WTC11 (cell line): Measurements from ENCODE around the gene HS1BP3. TPM values are rescaled to one million over a fixed set of nuclear protein-coding genes. Genes with fewer than 3 reads are reported as not detected.

Experiments used
- ATAC-seq: fragments of 200-7000 bp; cut with Tn5 transposase; 2 replicates; pipeline ENCODE4 v1.10.0; 2021; ENCODE audit warnings: mild to moderate bottlenecking, moderate library complexity
- CTCF ChIA-PET: fragments of 300-600 bp; sonication (Branson Sonifier 250); formaldehyde crosslinking; loops from one replicate; lab custom pipeline; 2021; ENCODE audit warnings: antibody characterized with exemption; lab: Charles Lee
- POLR2A ChIA-PET: fragments of 350-600 bp; sonication (Branson Sonifier 250); formaldehyde crosslinking; loops from one replicate; lab custom pipeline; 2021; ENCODE audit warnings: antibody characterized with exemption; lab: Charles Lee
- DNase-seq: peaks from one replicate; pipeline ENCODE4 v3.0.0; 2021; ENCODE audit warnings: low spot score
- H3K27ac Mint-ChIP-seq: 2 replicates; pipeline ENCODE4 v1.8.0; 2021; ENCODE audit warnings: mixed read lengths
- H3K27me3 Mint-ChIP-seq: 2 replicates; pipeline ENCODE4 v1.8.0; 2021; ENCODE audit warnings: low read depth, mild to moderate bottlenecking, moderate library complexity, mixed read lengths
- H3K36me3 Mint-ChIP-seq: 2 replicates; pipeline ENCODE4 v1.8.0; 2021; ENCODE audit warnings: mixed read lengths
- H3K4me1 Mint-ChIP-seq: 2 replicates; pipeline ENCODE4 v1.8.0; 2022; ENCODE audit warnings: mixed read lengths
- H3K4me3 Mint-ChIP-seq: 2 replicates; pipeline ENCODE4 v1.8.0; 2021; ENCODE audit warnings: mild to moderate bottlenecking, moderate library complexity, mixed read lengths
- H3K9me3 Mint-ChIP-seq: 2 replicates; pipeline ENCODE4 v1.8.0; 2021; ENCODE audit warnings: mixed read lengths
- ATF1 ChIP-seq: sonication (generic); formaldehyde crosslinking; IDR thresholded peaks from 2 replicates; pipeline ENCODE4 v1.8.1; 2023; ENCODE audit warnings: mild to moderate bottlenecking, moderate library complexity, missing genetic modification reagents
- ATF3 ChIP-seq: sonication (generic); formaldehyde crosslinking; conservative IDR thresholded peaks from 2 replicates; pipeline ENCODE4 v1.8.1; 2022; ENCODE audit warnings: mild to moderate bottlenecking, missing genetic modification reagents
- CREM ChIP-seq: sonication (generic); formaldehyde crosslinking; IDR thresholded peaks from 2 replicates; pipeline ENCODE4 v1.8.1; 2022; ENCODE audit warnings: mild to moderate bottlenecking, missing genetic modification reagents, moderate library complexity
- E2F4 ChIP-seq: sonication (generic); formaldehyde crosslinking; IDR thresholded peaks from 2 replicates; pipeline ENCODE4 v1.8.1; 2022; ENCODE audit warnings: low read depth, mild to moderate bottlenecking, moderate library complexity, missing genetic modification reagents, borderline replicate concordance
- MAX ChIP-seq: sonication (generic); formaldehyde crosslinking; IDR thresholded peaks from 2 replicates; pipeline ENCODE4 v1.8.0; 2022; ENCODE audit warnings: mild to moderate bottlenecking, missing genetic modification reagents
- NR1H2 ChIP-seq: sonication (generic); formaldehyde crosslinking; IDR thresholded peaks from 2 replicates; pipeline ENCODE4 v1.9.0; 2021; ENCODE audit warnings: mild to moderate bottlenecking, moderate library complexity, missing genetic modification reagents
- PRDM15 ChIP-seq: sonication (generic); formaldehyde crosslinking; IDR thresholded peaks from 2 replicates; pipeline ENCODE4 v1.8.0; 2022; ENCODE audit warnings: missing genetic modification reagents
- SMAD4 ChIP-seq: sonication (generic); formaldehyde crosslinking; IDR thresholded peaks from 2 replicates; pipeline ENCODE4 v1.8.0; 2022; ENCODE audit warnings: mild to moderate bottlenecking, missing genetic modification reagents
- TCF7 ChIP-seq: sonication (generic); formaldehyde crosslinking; IDR thresholded peaks from 2 replicates; pipeline ENCODE4 v1.8.0; 2022; ENCODE audit warnings: mild to moderate bottlenecking, low read depth, missing genetic modification reagents, moderate library complexity
- USF2 ChIP-seq: sonication (generic); formaldehyde crosslinking; IDR thresholded peaks from 2 replicates; pipeline ENCODE4 v1.8.1; 2023; ENCODE audit warnings: mild to moderate bottlenecking, missing genetic modification reagents, moderate library complexity
- ZNF219 ChIP-seq: sonication (generic); formaldehyde crosslinking; IDR thresholded peaks from 2 replicates; pipeline ENCODE4 v1.8.0; 2023; ENCODE audit warnings: missing genetic modification reagents, mild to moderate bottlenecking, borderline replicate concordance
- ZNF232 ChIP-seq: sonication (generic); formaldehyde crosslinking; IDR thresholded peaks from 2 replicates; pipeline ENCODE4 v1.8.0; 2022; ENCODE audit warnings: mild to moderate bottlenecking, missing genetic modification reagents
- ZNF317 ChIP-seq: sonication (generic); formaldehyde crosslinking; IDR thresholded peaks from 2 replicates; pipeline ENCODE4 v1.8.1; 2023; ENCODE audit warnings: low read depth, mild to moderate bottlenecking, moderate library complexity, missing genetic modification reagents, borderline replicate concordance
- ZNF512 ChIP-seq: sonication (generic); formaldehyde crosslinking; IDR thresholded peaks from 2 replicates; pipeline ENCODE4 v1.8.1; 2022; ENCODE audit warnings: missing genetic modification reagents, borderline replicate concordance
- total RNA-seq: library from RNA; stranded (reverse); gene quantifications from 3 replicates; pipeline ENCODE4 v1.2.3, GENCODE V29; 2021
- TF ChIP-seq, protein P1 (sequence below): sonication (generic); formaldehyde crosslinking; IDR thresholded peaks from 2 replicates; pipeline ENCODE4 v1.8.1; 2022; ENCODE audit warnings: mild to moderate bottlenecking, moderate library complexity, missing genetic modification reagents
- TF ChIP-seq, protein P2 (sequence below): fragments of 250-450 bp; sonication (Bioruptor Pico); IDR thresholded peaks from 2 replicates; pipeline ENCODE4 v1.8.0; 2021; ENCODE audit warnings: mild to moderate bottlenecking

Gene HS1BP3
- total RNA-seq, 1 experiment from 2014 or later: 17.9 TPM

DNA sequence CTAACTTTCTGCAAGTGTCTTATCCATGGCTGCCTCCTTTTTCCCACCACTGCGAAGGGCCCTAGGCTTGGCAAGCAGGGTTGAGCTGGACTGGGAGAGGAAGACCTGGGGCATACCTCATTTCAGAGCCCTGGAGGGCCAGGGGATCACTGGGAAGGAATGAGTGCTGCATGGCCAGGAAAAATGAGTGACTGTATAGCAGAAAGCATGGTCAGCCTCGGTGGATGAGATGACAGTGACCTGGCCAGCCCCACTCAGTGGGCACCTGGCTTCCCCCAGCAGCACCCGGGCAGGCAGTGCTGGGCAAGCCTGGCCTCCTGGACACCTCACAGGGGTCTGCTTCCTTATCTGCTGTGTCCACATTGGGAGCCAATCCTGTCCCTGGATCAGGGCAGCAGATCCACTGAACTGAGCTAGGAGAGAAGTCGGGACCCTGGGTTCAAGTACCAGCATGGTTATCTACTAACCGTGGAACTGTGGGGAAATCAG lies 76.4 kb downstream of the HS1BP3 start (continued):
- TF ChIP-seq PRDM15 (no peak), NR1H2 (CRISPR knock-in tag) (no peak), CREM (CRISPR knock-in tag) (no peak), ZNF317 (CRISPR knock-in tag) (no peak), ZNF232 (no peak), ATF3 (CRISPR knock-in tag) (no peak)
- TF ChIP-seq, protein P1, sequence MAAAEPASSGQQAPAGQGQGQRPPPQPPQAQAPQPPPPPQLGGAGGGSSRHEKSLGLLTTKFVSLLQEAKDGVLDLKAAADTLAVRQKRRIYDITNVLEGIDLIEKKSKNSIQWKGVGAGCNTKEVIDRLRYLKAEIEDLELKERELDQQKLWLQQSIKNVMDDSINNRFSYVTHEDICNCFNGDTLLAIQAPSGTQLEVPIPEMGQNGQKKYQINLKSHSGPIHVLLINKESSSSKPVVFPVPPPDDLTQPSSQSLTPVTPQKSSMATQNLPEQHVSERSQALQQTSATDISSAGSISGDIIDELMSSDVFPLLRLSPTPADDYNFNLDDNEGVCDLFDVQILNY (CRISPR knock-in tag): no peak
- TF ChIP-seq, protein P2, sequence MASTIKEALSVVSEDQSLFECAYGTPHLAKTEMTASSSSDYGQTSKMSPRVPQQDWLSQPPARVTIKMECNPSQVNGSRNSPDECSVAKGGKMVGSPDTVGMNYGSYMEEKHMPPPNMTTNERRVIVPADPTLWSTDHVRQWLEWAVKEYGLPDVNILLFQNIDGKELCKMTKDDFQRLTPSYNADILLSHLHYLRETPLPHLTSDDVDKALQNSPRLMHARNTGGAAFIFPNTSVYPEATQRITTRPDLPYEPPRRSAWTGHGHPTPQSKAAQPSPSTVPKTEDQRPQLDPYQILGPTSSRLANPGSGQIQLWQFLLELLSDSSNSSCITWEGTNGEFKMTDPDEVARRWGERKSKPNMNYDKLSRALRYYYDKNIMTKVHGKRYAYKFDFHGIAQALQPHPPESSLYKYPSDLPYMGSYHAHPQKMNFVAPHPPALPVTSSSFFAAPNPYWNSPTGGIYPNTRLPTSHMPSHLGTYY (CRISPR knock-in tag): no peak

DNA sequence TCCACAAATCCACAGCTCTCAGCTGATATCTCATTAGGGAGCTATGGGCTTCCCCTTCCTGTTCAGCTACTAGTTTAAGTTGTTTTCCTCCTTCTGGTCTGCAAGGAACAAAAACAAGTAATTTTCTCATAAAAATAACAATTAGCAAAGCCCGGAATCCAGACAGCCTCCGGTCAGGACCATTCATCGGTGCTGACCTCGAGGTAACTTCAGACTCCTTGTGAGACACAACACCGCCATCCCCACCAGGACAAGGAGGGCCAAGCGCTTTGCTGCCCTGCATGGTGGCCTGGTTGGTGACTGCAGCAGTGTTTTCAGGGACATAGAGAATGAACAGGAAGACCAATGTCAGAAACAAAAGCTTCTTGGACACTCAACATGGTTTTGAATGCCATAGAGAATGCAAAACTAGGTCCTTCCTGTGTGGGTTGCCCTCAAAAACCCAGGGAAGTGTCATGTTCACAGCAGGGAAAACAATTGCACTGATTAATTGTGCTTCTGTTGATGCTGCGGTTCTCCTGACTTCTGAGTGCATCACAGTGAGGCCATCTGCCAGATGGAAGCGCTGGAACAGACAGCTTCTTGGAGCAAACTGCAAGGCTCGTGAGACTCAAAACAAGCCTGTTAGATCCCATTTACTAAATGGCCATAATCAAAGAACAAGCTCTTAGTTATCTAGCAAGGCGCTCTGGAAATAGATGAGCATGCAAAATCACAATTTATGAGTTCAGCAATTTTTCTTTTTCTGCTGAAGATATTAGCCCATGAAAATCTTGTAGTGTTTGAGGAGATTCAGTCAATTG lies 77.1 kb downstream of the HS1BP3 start:
- ChIA-PET POLR2A (interaction anchor here (1.9 kb wide), 1 partner anchor 127 kb away, joined by 5 read pairs; the partner anchor contains the start of gene RHOB), CTCF (interaction anchor here (0.8 to 1.6 kb wide), 2 partner anchors 62 to 68 kb away, joined by 3 to 8 read pairs; no protein-coding TSS in a partner anchor)
- Mint-ChIP-seq H3K27me3 (no peaks in the 10 kb centered on the region; the same call in 1 of the 2 replicates), H3K27ac (no peak overlapping the region), H3K4me1 (0 out of 2 replicates have a peak, but pooled peaks cover 2% of the 10 kb centered on the region), H3K36me3 (no peaks in the 10 kb centered on the region), H3K9me3 (no peaks in the 10 kb centered on the region), H3K4me3 (no peak overlapping the region)
- ATAC-seq: no peak
- TF ChIP-seq, protein P1 (CRISPR knock-in tag): no peak
- TF ChIP-seq, protein P2 (CRISPR knock-in tag): no peak
- TF ChIP-seq CREM (CRISPR knock-in tag) (no peak), SMAD4 (no peak), ATF1 (CRISPR knock-in tag) (no peak), ZNF512 (CRISPR knock-in tag) (no peak), USF2 (no peak), E2F4 (CRISPR knock-in tag) (no peak), ZNF219 (no peak), NR1H2 (CRISPR knock-in tag) (no peak), TCF7 (no peak), MAX (CRISPR knock-in tag) (no peak)
- DNase-seq: no peak
